Measurements from ENCODE around the gene CDC42EP3. TPM values are rescaled to one million over a fixed set of nuclear protein-coding genes. Genes with fewer than 3 reads are reported as not detected.

The CDC42EP3 gene
- total RNA-seq, 4 donors from 2014 or later, result 8.1 to 24.7 (median 18.8) TPM

- DNase-seq, result no peak
- H3K4me3 ChIP-seq (replicated peaks in 1 of 3), result no peak overlapping the region
- H3K27me3 ChIP-seq, result no peaks in the 10 kb centered on the region
- WGBS, 2 donors, result 90 to 96% methylated on average over 2 of the region's 2 CpGs
- H3K36me3 ChIP-seq, result no peaks in the 10 kb centered on the region
- no peak overlapping the region for H3K27ac ChIP-seq
- H3K9me3 ChIP-seq, result no peaks in the 10 kb centered on the region
- TF ChIP-seq CTCF (IDR thresholded peaks at IDR 0.05) (no peak), POLR2A (IDR thresholded peaks at IDR 0.05) (no peak)
- H3K4me1 ChIP-seq, result peaks cover 0 to 11% of the 10 kb centered on the region in 2 donors
- intact Hi-C loops (cut with DNase I), result no loop called here
Measured at GRCh38 chr2:37665043-37665442, 6.4 kb downstream of the CDC42EP3 start.

GRCh38 chr2:37664231-37664643 is 7.2 kb downstream of the CDC42EP3 start:
- TF ChIP-seq CTCF (IDR thresholded peaks at IDR 0.05) (no peak), POLR2A (IDR thresholded peaks at IDR 0.05) (no peak)
- no peak for DNase-seq
- H3K4me1 ChIP-seq, result peaks cover 0 to 8% of the 10 kb centered on the region in 2 donors
- no peak overlapping the region for H3K4me3 ChIP-seq (replicated peaks in 1 of 3)
- H3K9me3 ChIP-seq, result no peaks in the 10 kb centered on the region
- H3K36me3 ChIP-seq, result no peaks in the 10 kb centered on the region
- intact Hi-C loops (cut with DNase I), result no loop called here
- 73 to 75% methylated on average over 2 of the region's 2 CpGs for WGBS, 2 donors
- no peak overlapping the region for H3K27ac ChIP-seq
- H3K27me3 ChIP-seq, result no peaks in the 10 kb centered on the region

GRCh38 chr2:37663390-37663789 is 8.1 kb downstream of the CDC42EP3 start:
- intact Hi-C loops (cut with DNase I), result no loop called here

GRCh38 chr2:37659723-37660122 is 11.7 kb downstream of the CDC42EP3 start:
- Histone ChIP-seq H3K27ac (no peak overlapping the region), H3K4me1 (peaks cover 6 to 18% of the 10 kb centered on the region in 2 donors), H3K36me3 (no peaks in the 10 kb centered on the region), H3K9me3 (no peaks in the 10 kb centered on the region), H3K4me3 (replicated peaks in 1 of 3) (no peak overlapping the region), H3K27me3 (no peaks in the 10 kb centered on the region)
- 89 to 92% methylated on average over 5 of the region's 5 CpGs for WGBS, 2 donors
- no peak for TF ChIP-seq CTCF (IDR thresholded peaks at IDR 0.05)
- TF ChIP-seq POLR2A (IDR thresholded peaks at IDR 0.05), result no peak
- intact Hi-C loops (cut with DNase I), result no loop called here
- DNase-seq, result no peak

More at GRCh38 chr2:37663390-37663789, 8.1 kb downstream of the CDC42EP3 start:
- no peaks in the 10 kb centered on the region for H3K9me3 ChIP-seq
- WGBS, 2 donors, result 92 to 96% methylated on average over 6 to 7 of the region's 7 CpGs
- no peak for TF ChIP-seq POLR2A (IDR thresholded peaks at IDR 0.05)
- TF ChIP-seq CTCF (IDR thresholded peaks at IDR 0.05), result no peak
- DNase-seq, result no peak
- no peaks in the 10 kb centered on the region for H3K27me3 ChIP-seq
- H3K4me1 ChIP-seq, result peaks cover 0 to 7% of the 10 kb centered on the region in 2 donors
- H3K36me3 ChIP-seq, result no peaks in the 10 kb centered on the region
- no peak overlapping the region for H3K27ac ChIP-seq
- no peak overlapping the region for H3K4me3 ChIP-seq (replicated peaks in 1 of 3)

GRCh38 chr2:37658682-37659081 is 12.8 kb downstream of the CDC42EP3 start:
- Histone ChIP-seq H3K27ac (no peak overlapping the region), H3K4me3 (replicated peaks in 1 of 3) (no peak overlapping the region), H3K4me1 (peaks cover 6 to 14% of the 10 kb centered on the region in 2 donors), H3K27me3 (no peaks in the 10 kb centered on the region), H3K36me3 (no peaks in the 10 kb centered on the region), H3K9me3 (no peaks in the 10 kb centered on the region)
- intact Hi-C loops (cut with DNase I), result no loop called here
- TF ChIP-seq CTCF (IDR thresholded peaks at IDR 0.05) (no peak), POLR2A (IDR thresholded peaks at IDR 0.05) (no peak)
- 92 to 93% methylated on average over 3 of the region's 3 CpGs for WGBS, 2 donors
- no peak for DNase-seq

All from thyroid gland (tissue), 4 donors.